OCI-M1 (cell line): ENCODE data around the gene PARD6G.

Source experiments
- DNase-seq: peaks from one replicate; lab custom pipeline; 2025; lab: John Stamatoyannopoulos, UW

PARD6G gene

DNA sequence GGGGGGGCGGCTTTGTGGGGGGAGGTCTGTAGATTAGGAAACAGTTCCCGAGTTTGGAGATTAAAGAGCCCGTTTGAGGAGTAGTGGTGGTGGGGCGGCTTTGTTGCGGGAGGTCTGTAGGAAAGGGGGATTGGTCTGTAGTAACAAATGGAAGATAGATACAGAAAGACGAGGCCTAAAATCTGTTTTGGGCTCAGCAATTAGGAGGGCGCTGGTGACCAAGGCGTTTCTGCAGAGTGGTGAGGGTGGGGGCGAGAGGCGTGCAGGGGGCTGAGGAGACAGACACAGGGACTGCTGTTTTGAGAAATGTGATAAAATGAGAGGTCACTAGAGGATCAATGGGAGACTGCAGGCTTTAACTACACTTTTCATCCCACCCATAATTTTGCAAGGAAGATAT lies 139.9 kb downstream of the PARD6G start:
- no peak for DNase-seq
